NOMO-1 (cell line): ENCODE data around the gene ATP8A2.
"Not testable (repeated sequence)": the region's sequence is repeated elsewhere in the genome, so short reads cannot be mapped to it uniquely, and the experiment has no call there.

Source experiments
- DNase-seq, 2 experiments: peaks; one replicate each; lab custom pipeline; 2025; ENCODE audit not compliant: unreplicated experiment in 2 of 2; lab: John Stamatoyannopoulos, UW

Gene ATP8A2

GRCh38 chr13:25784119-25784518 is 412.3 kb downstream of the ATP8A2 start:
- DNase-seq: no peak

- not testable (repeated sequence) for DNase-seq
Observed at GRCh38 chr13:25790137-25790536, 418.4 kb downstream of the ATP8A2 start.

DNA sequence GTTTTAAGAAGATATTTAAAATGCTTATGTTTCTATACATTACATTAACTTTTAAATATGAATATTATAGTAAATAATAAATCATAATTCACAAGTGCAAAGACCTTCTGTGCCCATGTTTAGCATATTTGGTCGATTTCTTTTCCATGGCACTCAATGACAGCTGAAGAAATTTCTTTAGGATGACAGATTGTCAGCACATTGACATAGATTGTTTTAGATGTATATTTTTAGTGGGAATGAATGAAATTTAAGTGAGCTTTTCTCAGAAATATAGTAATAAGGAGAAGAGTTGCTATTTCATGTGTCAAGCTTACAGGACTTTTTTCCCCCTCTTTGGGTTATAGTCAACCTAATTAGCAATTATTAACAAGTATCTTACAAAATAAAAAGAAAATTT is 423.5 kb downstream of the ATP8A2 start:
- no peak for DNase-seq

DNA sequence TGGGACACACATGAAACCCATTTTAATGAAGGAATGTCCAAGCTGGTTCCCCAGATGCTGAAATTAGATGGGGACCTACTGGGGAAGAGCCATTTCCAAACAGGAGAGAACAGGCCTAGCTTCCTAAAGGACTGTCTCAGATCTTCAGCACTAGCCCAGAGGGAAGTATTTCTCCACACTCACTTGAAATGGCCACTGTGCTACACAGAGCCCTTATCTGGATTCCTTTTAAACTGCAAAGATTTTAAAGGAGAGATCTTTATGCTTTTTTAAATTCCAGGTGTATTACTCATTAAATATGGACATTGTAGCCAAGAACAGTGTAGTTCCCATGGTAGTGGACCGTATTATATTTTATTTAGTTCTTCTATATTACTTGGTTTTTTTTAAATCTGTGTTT is 424.7 kb downstream of the ATP8A2 start:
- DNase-seq: no peak

- DNase-seq: no peak
Observed at GRCh38 chr13:25798998-25799397, 427.2 kb downstream of the ATP8A2 start.

- DNase-seq: no peak
Observed at GRCh38 chr13:25800523-25800922, 428.7 kb downstream of the ATP8A2 start.

GRCh38 chr13:25802579-25802978 is 430.8 kb downstream of the ATP8A2 start:
- DNase-seq: peak; percentile 76 to 93

DNA sequence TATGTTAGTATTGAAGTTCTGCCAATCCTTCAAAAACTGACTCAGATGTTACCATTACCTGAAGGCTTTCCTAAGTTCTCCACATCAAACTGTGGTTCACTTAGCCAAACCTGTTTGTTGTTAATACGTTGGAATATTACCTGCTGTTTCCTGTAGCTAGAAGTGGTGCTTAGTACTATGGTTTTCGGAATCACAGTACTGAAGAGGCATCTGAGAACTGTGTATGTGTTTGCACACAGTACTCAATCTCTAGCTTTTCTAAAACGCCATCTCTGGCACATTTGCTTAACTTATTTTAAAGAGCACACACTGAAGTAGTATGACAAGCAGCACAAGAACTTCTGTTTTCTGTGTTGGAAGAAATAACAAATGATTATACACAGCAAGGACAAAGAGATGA is 431.9 kb downstream of the ATP8A2 start:
- DNase-seq: peak in 1 of 2 experiments; percentile 15

DNA sequence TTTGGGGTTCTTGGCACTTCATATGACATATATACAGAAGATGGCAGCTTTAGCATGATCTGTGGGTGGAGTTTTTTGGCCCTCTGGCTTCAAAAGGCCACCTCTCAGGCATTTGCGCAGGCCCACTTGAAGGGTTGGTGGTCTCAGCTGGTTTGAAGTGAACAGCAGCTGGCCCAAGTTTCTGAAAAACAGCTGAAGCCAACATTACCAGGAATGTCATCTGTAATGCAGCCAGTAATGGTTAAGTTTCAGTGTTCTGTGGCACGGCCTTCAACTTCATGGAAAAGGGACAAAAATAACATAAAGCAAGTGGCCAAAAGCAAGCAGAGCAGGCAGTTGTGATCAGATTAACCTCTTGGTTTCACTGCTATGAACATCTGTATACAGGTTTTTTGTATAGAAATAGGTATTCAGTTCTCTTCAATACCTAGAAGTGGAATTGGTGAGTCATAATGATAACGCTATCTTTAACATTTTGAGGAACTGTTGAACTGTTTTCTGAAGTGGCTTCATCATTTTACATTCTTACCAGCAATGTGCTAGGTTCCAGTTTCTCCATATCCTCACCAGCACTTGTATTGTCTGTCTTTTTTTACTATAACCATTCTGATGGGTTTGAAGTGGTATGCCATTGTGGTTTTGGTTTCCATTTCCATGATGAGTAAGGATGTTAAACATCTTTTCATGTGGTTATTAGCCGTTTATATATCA is 434.6 kb downstream of the ATP8A2 start:
- peak in 1 of 2 experiments; percentile 59 for DNase-seq

DNA sequence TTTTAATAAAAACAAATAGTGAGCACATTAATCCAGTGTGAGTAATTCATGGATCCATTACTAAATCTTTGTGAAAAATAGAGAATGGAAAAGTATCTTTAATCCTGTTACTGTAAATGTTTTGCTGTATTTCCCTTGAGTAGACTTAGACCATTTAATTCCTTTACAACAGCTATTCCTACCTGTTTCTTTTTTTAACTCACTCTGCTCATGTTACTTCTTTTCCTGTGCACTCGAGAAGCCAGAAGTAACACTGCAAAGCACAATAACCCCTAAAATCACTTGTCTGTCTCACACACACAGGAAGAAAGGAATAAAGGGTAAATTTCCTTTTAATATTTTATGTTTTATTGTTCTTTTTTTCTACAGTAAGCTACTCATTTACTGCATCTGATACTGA is 435.8 kb downstream of the ATP8A2 start:
- DNase-seq: no peak

DNA sequence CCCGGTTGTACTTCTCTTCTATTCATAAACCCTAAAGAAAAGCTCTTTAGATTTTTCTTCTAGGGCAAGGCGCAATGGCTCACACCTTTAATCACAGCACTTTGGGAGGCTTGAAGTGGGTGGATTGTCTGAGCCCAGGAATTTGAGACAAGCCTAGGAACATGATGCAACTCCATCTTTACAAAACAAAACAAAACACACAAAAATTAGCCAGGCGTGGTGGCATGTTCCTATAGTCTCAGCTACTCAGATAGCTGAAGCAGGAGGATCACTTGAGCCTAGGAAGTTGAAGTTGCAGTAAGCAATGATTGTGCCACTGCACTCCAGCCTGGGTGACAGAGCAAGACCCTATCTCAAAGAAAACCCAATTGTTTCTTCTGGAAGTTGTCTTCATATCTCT is 439.7 kb downstream of the ATP8A2 start:
- DNase-seq: no peak

DNA sequence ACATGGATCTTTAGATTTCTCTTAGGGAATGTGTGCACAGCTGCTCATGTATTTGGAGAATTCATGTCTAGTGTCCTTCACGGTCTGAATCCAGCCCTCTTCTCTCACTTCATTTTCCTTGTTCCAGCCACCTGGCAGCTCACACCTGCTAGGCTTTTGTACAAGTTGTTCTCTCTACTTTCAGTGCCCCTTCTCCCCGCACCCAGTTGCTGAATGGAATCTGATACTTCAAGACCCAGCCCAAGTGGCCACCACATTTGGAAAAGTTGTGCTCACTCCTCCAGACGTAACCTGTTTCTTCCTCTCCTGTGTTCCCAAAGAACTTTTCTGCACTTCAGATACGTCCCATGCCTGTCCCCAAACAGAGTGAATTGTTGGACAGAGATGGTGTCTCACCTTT is 444.5 kb downstream of the ATP8A2 start:
- DNase-seq: no peak

DNA sequence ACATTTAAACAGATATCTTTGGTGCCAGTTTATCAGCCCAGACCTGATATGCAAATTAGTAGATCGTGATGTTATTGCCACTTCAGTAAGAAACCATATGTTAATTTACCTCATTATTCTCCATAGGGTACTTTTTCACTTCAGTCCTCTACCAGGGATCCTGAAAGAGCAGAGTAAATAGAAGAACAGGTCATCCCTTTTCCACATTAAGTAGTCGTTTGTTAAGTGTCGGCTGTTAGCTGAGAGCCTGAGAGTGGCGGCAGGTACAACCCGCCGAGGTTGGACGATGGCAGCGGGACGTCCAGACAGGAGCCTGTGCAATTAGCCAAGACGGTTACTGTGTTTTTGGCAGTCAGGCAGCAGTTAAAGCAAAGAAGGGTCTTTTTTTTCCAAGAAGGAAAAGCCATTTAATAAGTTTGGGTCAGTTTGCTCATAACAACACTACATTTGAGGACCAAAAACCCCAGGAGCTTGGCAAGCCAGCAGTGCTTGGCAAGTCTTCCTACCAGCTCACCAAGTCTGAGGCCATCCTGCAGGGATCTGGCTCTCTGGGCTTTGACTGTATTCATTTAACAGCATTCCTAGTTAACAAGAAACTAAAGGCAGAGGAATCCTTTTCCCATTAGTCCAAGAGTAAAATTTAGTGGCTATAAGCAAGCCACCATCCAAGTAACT is 448.2 kb downstream of the ATP8A2 start:
- no peak for DNase-seq

GRCh38 chr13:25821776-25822175 is 450.0 kb downstream of the ATP8A2 start:
- no peak for DNase-seq

- DNase-seq: not testable (repeated sequence)
Observed at GRCh38 chr13:25827221-25827620, 455.4 kb downstream of the ATP8A2 start.

DNA sequence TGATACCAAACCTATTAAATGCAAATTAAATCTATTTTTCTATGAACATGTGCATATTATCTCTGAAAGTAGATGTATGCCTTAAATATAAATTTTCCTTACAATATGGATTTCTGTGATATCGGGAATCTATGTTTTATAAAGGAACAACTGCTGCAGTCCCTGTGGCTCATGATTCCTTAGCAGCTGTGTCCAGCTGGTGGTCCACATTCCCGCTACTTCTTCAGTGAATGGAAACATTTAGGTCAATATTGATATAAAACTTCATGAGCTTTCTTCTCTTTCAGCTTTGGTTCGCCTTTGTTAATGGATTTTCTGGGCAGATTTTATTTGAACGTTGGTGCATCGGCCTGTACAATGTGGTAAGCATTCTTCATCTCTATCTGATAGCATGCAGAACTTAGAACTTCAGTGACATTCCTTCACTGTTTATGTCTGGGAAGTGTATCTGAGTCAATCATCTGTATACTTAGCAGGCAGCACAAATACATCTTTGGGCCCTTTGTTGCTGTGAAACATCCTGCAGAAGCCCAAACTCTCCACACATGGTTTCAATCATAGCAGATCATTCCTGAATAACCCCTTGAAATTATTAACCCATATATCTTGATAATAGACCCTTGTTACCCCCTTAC is 456.2 kb downstream of the ATP8A2 start:
- DNase-seq: no peak

DNA sequence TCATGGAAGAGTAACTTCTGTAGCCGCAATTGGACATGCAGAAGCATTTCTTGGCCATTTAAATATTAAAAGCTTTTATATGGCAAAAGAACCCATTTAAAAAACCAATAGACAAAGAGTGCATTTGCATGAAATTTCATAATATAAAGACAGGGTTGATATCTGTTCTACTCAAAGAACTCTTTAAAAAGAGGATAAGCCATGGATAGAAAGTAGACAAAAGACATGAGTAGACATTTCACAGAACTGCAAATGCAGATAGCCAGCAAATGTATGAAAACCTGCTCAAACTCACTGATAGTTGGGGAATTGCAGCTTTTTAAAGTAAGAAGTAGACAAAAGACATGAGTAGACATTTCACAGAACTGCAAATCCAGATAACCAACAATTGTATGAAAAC is 462.0 kb downstream of the ATP8A2 start:
- DNase-seq: no peak

- DNase-seq: no peak
Observed at GRCh38 chr13:25836574-25837336, 465.0 kb downstream of the ATP8A2 start.

DNA sequence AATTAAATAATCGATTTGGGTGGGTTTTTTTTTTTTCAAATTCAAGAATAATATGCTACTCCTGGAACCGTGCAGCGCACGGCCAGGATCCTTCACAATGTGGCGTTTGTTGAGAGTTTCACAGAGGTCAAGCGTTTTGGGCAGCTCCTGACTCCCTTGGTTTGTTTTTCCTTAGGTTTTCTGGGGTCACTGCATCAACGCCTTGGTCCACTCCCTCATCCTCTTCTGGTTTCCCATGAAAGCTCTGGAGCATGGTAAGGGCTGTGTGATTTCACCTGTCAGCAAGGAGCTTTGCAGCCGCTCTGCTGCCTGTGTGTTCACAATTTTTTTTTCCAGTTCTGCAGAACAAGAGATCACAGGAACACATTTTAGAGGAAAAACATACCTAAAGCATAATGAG is 467.6 kb downstream of the ATP8A2 start:
- no peak for DNase-seq

GRCh38 chr13:25840261-25840660 is 468.5 kb downstream of the ATP8A2 start:
- DNase-seq: no peak

GRCh38 chr13:25840931-25841330 is 469.2 kb downstream of the ATP8A2 start:
- peak in 1 of 2 experiments; percentile 18 for DNase-seq
